HG03460 (cell line): ENCODE data around the gene NUP214.
"Not testable (repeated sequence)": the region's sequence is repeated elsewhere in the genome, so short reads cannot be mapped to it uniquely, and the experiment has no call there.

Experiments
- ATAC-seq: cut with Tn5 transposase; IDR thresholded peaks from one replicate; pipeline ENCODE4 v1.9.1; 2021; ENCODE audit not compliant: unreplicated experiment

NUP214 gene

GRCh38 chr9:131227959-131228460, 102.6 kb downstream of the NUP214 start:
- ATAC-seq: no peak

- ATAC-seq: no peak
These were observed 103.6 kb downstream of the NUP214 start for GRCh38 chr9:131228988-131229387.

GRCh38 chr9:131233556-131233955, 108.2 kb downstream of the NUP214 start:
- no peak for ATAC-seq

- no peak for ATAC-seq
These were observed 108.6 kb downstream of the NUP214 start for GRCh38 chr9:131233995-131234394.

- no peak for ATAC-seq
These were observed 109.6 kb downstream of the NUP214 start for GRCh38 chr9:131234799-131235479.

GRCh38 chr9:131235480-131235851, 110.1 kb downstream of the NUP214 start:
- ATAC-seq: no peak

- no peak for ATAC-seq
These were observed 110.8 kb downstream of the NUP214 start for GRCh38 chr9:131236161-131236560.

GRCh38 chr9:131236761-131237160, 111.4 kb downstream of the NUP214 start:
- ATAC-seq: no peak

GRCh38 chr9:131237291-131237690, 111.9 kb downstream of the NUP214 start:
- ATAC-seq: no peak

- ATAC-seq: peak; percentile 75
These were observed 112.6 kb downstream of the NUP214 start for GRCh38 chr9:131237931-131238401.

GRCh38 chr9:131238402-131239021, 113.1 kb downstream of the NUP214 start:
- ATAC-seq: peak; percentile 23

GRCh38 chr9:131239161-131239975, 114.0 kb downstream of the NUP214 start:
- ATAC-seq: no peak

GRCh38 chr9:131240047-131240921, 114.9 kb downstream of the NUP214 start:
- no peak for ATAC-seq

- not testable (repeated sequence) for ATAC-seq
These were observed 118.9 kb downstream of the NUP214 start for GRCh38 chr9:131244331-131244730.

GRCh38 chr9:131246618-131247017, 121.2 kb downstream of the NUP214 start:
- no peak for ATAC-seq

GRCh38 chr9:131252120-131252519, 126.7 kb downstream of the NUP214 start:
- no peak for ATAC-seq

GRCh38 chr9:131253891-131254491, 128.6 kb downstream of the NUP214 start:
- no peak for ATAC-seq

- no peak for ATAC-seq
These were observed 129.2 kb downstream of the NUP214 start for GRCh38 chr9:131254626-131255025.

GRCh38 chr9:131255676-131256197, 130.4 kb downstream of the NUP214 start:
- ATAC-seq: no peak
